ENCODE measurements around the gene KCNH3.
"Not testable (repeated sequence)": the region's sequence is repeated elsewhere in the genome, so short reads cannot be mapped to it uniquely, and the experiment has no call there.

Gene KCNH3

DNA sequence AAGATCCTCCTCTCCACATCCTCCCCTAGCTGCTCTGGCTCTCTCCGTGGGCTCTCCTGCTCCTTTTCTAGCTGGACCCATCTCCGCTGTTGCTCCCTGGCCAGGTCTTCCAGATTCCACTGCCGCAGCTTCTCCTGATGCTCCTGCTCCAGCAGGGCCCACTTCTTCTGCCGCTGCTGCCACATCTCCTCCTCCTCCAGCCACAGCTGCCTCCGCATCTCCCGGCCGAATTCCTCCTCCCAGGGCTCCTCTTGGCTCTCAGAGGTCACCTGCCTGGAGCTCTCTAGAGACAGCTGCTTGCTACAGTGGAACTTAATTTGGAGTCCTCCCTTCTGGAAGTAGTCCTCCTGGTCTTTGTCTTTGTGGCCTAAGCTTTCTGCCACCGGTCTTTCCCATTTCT lies 61.1 kb downstream of the KCNH3 start:
- DNase-seq, result no peak

DNA sequence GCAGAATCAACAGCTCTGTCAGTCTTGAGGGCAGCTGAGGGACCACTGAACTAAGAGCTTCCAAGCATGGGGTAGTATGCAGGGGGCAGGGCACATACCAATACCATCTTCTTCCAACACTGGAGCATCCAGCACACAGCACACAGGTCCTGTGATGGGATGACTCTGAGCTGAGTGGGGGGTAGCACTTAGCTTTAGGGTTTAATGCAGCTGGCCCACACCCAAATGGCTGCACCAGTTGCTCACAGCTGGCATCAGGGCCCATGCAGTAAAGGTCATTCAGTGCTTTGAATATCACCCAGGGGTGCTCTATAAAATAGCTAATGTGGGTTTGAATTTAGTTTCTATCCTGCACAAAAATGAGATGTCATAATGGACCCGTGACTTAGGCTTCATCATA lies 64.9 kb downstream of the KCNH3 start:
- DNase-seq, result no peak

DNA sequence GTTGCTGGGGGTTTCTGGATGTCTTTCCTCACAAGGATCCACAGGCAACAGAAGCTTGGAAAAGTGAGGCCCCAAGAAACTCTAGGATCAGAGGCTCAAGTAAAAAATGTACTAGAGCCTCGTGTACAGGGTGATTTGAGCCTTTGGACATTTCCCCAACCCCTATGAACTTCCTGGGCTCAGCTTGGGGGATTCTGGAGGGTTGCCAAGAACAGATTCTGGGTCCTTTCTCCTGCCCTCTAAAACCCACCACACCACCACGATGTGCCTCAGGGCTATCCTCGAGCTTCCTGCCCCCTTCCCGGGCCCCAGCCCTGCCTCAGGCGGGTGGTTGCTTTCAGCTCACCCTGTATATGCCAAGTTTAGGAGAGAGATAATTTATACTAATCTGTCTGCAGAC lies 66.0 kb downstream of the KCNH3 start:
- DNase-seq, result no peak

- not testable (repeated sequence) for DNase-seq
Measured at GRCh38 chr12:49605539-49605938, 66.7 kb downstream of the KCNH3 start, which contains the start of gene FAM186B. Gene FAM186B (minus strand): TSS chr12:49605639. CDS start chr12:49605477, 162 bp downstream.

Measured in NCI-H510A (cell line).